ENCODE data around the gene ZKSCAN1.

ZKSCAN1 gene

DNA sequence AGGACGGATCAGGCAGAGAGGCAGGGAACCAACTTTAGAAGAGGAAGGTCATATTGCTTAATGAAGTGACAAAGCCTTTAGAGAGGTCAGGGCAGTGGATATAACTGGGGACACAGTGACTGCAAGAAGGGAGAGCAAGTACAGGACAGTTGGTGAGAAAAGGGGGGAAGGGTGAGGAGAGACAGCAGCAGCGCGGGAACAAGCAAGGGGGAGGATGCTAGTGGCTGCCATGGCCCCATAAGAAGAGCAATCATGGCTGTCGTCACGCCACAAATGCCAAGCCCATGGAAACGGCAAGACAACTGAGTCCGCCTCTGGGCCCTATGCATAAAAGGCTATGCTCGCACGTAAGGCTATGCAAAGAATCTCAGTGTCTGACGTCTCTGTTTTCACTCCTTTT, 57.1 kb downstream of the ZKSCAN1 start:
- no peak for DNase-seq (ENCODE audit: extremely low spot score, insufficient read length, low read depth)
- FAIRE-seq, result no peak

DNA sequence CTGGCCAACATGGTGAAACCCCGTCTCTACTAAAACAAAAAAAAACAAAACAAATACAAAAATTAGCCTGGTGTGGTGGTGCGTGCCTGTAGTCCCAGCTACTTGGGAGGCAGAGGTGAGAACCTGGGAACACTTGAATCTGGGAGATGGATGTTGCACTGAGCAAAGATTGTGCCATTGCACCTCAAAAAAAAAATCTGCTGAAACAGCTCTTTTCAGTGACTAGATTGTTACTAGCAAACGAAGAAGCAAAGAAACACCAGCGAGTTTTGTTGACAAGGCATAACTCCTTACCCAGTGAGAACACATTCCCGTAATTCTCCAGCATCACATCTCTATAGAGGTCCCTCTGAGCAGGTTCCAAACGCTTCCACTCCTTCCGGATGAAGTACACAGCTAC, 59.4 kb downstream of the ZKSCAN1 start:
- DNase-seq (ENCODE audit: extremely low spot score, insufficient read length, low read depth) (no peak), FAIRE-seq (no peak)

DNA sequence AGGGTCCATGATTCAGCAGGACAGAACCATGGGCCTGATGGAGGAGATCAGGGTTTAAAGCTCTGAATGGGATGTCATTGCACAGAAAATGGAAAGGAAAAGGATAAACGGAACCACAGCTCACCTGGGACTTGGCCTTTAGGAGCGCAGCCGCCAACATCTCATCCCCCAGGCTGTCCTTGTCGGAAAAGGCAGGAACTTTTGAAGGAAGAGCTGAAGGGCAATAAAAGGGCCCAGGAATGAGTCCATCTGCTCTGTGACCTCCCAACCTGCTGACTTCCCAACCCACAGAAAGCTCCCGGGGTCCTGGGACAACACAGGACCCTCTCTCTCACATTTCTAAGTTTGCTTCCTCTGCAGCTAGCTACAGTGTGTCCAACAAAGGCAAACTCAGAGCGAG, 60.0 kb downstream of the ZKSCAN1 start:
- FAIRE-seq (no peak), DNase-seq (ENCODE audit: extremely low spot score, insufficient read length, low read depth) (no peak)

DNA sequence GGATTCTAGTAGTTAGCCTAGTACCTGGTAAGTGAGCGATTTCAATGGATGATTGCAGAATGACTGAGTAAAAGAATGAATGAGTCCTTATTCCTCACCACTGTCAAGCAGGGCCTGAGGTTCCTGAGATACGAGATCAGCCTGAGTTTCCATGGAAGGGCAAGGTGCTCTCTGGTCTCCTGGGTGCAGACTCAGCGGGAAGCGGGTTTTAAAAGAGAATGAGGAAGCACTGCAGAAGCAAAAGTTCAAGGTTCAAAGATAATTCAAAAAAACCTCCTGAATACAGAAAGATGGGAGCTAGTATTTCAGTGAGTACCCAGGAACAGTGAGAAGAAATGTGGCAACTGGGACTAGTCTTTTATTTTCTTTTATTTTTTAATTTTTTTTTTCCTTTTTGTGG, 61.8 kb downstream of the ZKSCAN1 start:
- FAIRE-seq, result no peak
- no peak for DNase-seq (ENCODE audit: extremely low spot score, insufficient read length, low read depth)

DNA sequence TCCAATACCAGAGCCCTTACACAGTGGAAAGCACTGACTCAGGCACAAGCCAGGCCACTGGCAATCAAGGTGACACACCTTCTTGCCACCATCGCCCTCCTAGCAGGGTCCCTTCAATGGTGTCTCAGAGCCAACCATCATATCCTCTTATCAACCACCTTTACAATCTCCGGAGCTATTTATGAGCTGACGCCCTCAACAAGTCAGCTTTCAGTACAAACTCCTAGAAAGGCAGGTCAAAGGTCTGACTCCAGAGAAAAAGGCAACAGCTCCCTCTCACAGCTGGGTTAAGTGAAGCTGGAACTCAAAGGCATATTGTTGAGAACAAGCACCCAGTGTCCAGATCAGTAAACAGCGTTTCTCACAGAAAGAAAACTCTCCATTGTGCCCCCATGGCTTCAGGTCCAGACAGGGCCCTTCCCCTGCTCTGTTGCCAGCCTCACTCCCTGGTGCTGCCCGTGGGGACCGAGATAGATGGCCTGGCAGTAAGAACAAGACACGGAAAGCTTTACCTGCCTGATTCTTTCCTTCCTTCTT, 63.7 kb downstream of the ZKSCAN1 start:
- no peak for DNase-seq (ENCODE audit: extremely low spot score, insufficient read length, low read depth)
- FAIRE-seq, result no peak

DNA sequence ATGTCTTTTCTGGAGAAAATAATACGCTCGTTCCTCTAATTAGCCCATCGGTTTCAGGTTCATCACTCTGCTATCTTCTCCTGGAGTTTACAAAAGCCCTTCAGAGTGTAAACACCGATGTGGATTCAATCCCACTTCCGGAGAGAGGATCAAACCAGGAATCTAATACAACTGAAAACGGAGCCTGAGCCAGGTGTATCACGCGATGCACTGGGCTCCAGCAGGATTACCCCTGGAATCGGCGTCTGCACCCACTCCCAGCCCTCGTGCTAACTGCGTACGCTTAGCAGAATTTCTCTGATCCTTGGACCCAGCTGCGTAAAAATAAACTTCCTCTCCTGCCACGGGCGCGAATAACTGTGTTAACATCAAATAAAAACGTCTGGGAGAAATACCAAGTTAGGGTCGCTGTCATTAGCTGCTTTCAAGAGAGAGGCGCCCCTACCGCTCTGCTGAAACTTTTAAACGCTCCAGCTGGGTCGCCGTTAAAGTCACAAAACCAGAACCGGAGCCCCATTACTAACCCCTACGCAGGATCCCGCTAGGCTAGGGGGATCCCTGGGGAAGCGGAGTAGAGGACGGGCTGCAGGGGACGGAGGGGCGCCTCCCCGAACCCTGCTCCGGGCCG, 65.6 kb downstream of the ZKSCAN1 start:
- DNase-seq (ENCODE audit: extremely low spot score, insufficient read length, low read depth) (no peak), FAIRE-seq (peak; percentile 5)

DNA sequence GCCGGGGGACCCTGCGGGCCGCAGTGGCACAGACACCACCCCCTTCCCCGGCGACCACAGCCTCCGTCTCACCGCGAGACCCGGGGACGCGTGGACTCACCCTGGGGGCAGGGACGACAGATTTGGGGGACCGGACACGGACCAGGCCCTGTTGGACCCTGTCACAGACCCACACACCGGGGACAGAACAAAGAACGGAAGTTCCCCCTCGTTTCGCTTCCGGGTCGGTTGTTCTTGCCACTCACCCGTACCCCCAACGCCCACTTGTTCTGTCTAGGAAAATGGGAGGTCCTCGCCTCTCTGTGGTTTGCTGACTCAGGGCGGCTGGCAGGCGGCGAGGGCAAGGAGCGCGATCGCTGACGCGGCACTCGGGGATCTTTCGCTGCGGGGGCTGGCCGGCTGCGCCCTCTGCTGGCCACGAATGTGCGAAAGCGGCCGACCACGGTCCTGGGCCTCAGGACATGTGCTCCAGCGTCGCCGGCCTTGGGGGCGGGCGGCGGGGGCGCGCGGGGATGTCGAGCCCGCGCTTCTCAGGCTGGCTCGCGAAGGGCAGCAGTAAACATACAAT, 66.2 kb downstream of the ZKSCAN1 start, which contains the start of gene ZNF3:
ZNF3 (minus strand) TSS at position 189 of the 568 bp plus-strand sequence. CDS start 4,366 bp downstream, outside the sequence.
- DNase-seq (ENCODE audit: extremely low spot score, insufficient read length, low read depth) (peak; percentile 85), FAIRE-seq (peak; percentile 99)

DNA sequence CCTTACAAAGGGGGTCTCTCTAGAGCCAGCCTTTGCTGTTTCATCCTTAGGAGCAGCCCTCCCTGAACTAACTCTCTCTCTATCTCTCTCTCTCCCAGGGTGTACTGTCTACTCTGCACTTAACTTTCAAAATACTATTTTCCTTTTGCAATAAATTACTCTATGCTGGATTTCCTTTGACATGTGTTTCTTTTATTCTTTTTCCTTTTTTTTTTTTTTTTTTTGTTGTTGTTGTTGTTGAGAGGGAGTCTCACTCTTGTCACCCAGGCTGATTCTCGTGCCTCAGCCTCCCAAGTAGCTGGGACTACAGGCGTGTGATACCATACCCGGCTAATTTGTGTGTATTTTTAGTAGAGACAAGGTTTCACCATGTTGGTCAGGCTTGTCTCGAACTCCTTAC, 67.6 kb downstream of the ZKSCAN1 start:
- no peak for DNase-seq (ENCODE audit: extremely low spot score, insufficient read length, low read depth)
- no peak for FAIRE-seq

DNA sequence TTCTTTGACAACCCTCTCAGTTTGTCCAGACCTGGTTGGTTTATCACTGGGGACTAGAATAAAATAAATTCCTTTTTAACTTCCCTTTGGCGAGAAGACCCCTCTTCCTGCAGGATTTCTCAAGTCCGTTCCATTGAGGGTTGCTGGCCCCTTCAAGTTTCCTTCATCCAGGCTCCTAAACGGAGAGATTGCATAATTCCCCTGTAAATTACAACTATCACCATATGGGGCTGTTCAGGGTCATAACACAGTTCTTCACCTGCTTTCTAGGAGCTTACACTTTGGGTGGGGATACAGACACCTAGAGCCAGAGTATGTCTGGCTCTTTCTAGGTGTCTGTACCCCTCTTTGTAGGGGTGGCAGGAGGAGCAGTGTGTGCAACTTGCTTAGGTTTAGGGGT, 70.1 kb downstream of the ZKSCAN1 start:
- DNase-seq (ENCODE audit: extremely low spot score, insufficient read length, low read depth), result no peak
- FAIRE-seq, result no peak

DNA sequence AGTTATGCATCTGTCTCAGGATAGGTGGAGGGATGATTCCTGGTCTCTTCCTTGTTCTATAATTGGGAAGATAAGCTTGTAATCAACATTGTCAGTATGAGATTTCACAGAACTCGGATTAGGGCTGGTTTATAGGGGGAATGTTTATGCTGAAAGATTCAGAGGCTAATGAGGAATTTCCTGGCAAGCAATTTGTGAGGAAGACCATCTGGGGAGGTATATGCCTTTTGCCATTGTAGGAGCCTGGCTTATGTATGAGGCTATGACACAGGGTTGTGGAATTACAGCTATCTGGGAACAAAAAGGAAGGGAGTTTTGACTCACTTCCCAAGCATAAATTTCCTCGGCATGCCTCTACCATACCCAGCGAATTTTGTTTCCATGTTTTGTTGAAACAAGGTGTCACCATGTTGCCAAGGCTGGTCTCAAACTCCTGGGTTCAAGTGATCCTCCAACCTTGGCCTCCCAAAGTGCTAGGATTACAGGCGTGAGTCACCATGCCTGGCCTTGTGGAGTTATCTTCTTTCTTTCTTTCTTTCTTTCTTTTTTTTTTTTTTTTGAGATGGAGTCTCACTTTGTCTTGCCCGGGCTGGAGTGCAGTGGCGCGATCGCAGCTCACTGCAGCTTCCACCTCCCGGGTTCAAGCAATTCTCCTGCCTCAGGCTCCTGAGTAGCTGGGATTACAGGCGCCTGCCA, 71.8 kb downstream of the ZKSCAN1 start:
- DNase-seq (ENCODE audit: extremely low spot score, insufficient read length, low read depth), result no peak
- no peak for FAIRE-seq

DNA sequence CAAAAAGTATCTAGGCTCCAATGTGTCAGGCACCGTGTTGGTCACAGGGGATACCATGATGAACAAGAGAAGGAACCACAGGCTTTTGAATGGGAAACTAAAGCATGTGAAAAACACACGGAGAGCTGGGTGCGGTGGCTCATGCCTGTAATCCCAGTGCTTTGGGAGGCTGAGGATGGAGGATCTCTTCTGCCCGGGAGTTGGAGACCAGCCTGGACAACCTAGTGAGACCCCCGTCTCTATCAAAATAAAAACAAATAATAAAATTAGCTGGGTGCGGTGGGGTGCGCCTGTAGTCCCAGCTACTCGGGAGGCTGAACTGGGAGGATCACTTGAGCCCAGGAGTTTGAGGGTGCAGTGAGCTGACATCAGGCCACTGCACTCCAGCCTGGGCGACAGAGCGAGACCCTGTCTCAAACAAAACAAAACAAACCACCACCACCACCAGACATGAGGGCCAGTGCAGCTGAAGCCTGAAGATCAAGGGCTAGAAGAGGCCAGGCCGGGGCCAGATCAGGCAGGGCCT, 72.8 kb downstream of the ZKSCAN1 start:
- no peak for DNase-seq (ENCODE audit: extremely low spot score, insufficient read length, low read depth)
- FAIRE-seq, result no peak

DNA sequence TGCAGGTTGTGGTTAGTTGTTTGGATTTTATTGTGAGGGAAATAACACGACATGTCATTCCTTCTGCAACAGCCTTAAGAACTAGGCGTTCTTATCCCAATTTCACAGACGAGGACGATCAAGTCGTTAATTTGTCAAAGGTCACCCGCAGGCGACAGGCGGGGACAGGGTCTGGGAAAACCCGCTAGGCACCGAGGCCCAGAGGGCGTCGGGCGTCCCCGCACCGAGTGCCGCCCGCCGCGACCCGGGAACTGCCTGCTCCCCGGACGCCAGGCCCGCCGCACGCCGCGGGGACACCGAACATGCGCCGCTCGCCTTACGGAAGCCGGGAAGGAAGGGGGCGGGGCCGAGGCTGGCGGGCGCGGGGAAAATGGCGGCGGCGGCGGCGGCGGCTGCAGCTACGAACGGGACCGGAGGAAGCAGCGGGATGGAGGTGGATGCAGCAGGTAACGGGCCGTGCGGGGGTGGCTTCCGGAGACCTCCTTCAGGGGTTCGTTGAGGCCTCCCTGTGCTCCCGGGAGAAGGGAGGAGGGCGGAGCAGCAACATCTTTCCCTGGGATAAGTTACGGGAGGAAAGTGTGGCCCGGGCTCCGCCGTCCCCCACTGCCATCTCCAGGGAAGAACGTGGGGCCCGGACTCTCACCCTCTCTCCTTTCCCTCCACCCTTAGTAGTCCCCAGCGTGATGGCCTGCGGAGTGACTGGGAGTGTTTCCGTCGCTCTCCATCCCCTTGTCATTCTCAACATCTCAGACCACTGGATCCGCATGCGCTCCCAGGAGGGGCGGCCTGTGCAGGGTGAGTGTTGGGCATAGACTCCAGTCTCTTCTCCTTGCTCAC, 73.4 kb downstream of the ZKSCAN1 start, which contains the start of gene COPS6:
COPS6 (plus strand) TSS at position 349 of the 837 bp plus-strand sequence; CDS start at position 371, 22 bp downstream.
- FAIRE-seq (peak; percentile 70), DNase-seq (ENCODE audit: extremely low spot score, insufficient read length, low read depth) (peak; percentile 74)

DNA sequence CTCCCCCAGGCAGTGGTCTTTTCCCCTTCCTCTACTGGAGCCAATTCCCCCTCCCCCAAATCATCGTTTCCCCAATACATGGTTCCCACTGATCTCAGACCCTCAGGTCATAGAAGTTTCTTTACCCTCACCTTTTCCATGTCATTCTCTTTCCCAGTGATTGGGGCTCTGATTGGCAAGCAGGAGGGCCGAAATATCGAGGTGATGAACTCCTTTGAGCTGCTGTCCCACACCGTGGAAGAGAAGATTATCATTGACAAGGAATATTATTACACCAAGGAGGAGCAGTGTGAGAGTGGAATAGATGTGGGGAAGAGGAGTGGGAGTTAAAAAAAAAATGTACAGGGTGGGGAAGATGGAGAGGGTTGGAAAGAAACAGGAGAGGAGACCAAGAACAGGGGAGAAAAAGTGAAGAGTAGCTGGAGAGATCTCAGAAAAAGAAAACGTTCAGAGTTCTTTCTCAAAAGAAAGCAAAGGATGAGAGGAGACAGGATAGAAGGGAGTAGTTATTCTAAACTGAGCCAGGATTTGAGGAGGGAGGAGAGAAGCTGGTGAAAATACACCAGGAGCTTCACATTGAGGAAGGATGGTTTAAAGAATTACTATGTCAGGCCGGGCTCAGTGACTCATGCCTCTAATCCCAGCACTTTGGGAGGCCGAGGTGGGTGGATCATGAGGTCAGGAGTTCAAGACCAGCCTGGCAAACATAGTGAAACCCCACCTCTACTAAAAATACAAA, 74.2 kb downstream of the ZKSCAN1 start:
- FAIRE-seq (no peak), DNase-seq (ENCODE audit: extremely low spot score, insufficient read length, low read depth) (no peak)

DNA sequence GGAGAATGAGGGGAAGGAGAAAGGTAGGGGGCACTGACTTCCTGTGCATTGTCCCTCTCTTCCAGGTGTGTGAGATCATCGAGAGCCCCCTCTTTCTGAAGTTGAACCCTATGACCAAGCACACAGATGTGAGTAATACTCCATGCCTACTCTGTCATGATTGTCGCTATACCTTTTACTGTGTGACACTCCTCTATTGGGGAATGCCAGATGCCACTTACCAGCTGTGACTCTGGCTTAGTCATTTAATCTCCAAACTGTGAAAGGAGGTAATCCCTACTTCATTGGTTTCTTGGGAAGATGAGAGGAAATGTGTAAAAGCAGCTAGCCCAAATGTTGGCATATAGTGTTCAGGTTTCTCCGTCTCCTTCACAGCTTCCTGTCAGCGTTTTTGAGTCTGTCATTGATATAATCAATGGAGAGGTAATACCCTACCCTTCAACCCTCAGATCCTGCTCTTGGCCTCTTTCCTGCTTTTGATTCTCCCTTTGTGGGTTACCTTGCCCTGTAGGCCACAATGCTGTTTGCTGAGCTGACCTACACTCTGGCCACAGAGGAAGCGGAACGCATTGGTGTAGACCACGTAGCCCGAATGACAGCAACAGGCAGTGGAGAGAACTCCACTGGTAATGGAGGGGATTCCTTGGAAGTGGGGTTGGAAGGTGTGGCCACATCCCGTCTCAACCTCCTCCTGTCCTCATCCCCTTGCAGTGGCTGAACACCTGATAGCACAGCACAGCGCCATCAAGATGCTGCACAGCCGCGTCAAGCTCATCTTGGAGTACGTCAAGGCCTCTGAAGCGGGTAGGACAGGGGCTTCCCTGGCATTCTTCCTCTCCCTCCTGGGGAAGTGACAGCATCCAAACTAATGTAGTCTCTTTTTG, 75.4 kb downstream of the ZKSCAN1 start:
- DNase-seq (ENCODE audit: extremely low spot score, insufficient read length, low read depth) (no peak), FAIRE-seq (no peak)

Data from GM18507 (cell line).